Tibial nerve (tissue), 3 donors: ENCODE results near the gene LIFR.

Experiments
- EP300 ChIP-seq, 2 donors: sonication (generic); formaldehyde crosslinking; IDR thresholded peaks; one replicate each; pipeline ENCODE4 v1.6.1; 2017; ENCODE audit warnings: antibody characterized with exemption in 2 of 2, mild to moderate bottlenecking in 1 of 2
- POLR2A ChIP-seq, 2 donors: fragments of 450-650 bp; IDR thresholded peaks; one replicate each; pipeline ENCODE4 v1.6.1; 2017; ENCODE audit warnings: antibody characterized with exemption in 2 of 2, mild to moderate bottlenecking in 2 of 2, moderate library complexity in 2 of 2

DNA sequence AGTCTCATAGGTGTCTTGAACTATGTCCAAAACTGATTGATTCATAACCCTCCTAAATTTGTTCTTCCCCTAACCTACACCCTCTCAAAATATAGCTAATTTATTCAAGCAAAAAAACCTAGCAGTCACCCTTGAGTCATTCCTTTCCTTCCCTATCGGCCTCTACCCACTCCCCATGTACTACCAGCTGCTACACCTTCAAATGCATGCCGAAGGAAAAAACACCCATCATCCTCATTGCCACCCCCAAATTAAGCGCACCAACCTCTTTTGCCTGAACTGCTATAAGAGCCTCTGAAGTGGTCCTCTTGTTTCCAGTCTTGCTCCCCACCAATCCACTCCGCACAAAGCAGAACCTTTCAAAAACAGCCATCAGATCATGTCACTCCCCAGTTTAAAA lies 12.6 kb downstream of the LIFR start:
- TF ChIP-seq POLR2A (IDR thresholded peaks at IDR 0.05) (no peak), EP300 (IDR thresholded peaks at IDR 0.05) (no peak)
